ENCODE results near the gene NR5A2.

The NR5A2 gene

DNA sequence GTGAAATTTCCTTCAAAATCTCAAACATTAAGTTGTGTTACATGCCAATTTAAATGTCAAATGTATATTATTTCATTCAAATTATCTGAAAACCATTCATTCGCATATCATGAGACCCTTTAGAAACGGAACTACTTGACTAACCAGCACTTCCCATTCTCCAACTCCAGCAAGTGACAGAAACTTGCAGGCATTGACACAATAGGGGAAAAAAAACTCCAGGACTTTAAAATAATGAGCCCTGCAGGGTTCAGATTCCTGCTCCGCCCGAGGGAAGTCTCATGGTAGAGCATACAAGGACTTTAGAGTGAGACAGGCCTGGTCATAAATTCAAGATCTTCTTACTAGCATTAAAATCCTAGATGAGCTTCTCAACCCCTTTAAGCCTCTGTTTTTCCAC, 138.9 kb downstream of the NR5A2 start:
- Histone ChIP-seq H3K36me3 (no peaks in the 10 kb centered on the region), H3K27ac (no peak overlapping the region), H3K4me3 (no peak overlapping the region), H3K9me3 (no peaks in the 10 kb centered on the region), H3K4me1 (no peaks in the 10 kb centered on the region), H3K27me3 (no peaks in the 10 kb centered on the region)
- intact Hi-C loops (cut with DNase I; ENCODE audit: low total_unique reads) = no loop called here
- no peak for DNase-seq
- TF ChIP-seq, protein P1, sequence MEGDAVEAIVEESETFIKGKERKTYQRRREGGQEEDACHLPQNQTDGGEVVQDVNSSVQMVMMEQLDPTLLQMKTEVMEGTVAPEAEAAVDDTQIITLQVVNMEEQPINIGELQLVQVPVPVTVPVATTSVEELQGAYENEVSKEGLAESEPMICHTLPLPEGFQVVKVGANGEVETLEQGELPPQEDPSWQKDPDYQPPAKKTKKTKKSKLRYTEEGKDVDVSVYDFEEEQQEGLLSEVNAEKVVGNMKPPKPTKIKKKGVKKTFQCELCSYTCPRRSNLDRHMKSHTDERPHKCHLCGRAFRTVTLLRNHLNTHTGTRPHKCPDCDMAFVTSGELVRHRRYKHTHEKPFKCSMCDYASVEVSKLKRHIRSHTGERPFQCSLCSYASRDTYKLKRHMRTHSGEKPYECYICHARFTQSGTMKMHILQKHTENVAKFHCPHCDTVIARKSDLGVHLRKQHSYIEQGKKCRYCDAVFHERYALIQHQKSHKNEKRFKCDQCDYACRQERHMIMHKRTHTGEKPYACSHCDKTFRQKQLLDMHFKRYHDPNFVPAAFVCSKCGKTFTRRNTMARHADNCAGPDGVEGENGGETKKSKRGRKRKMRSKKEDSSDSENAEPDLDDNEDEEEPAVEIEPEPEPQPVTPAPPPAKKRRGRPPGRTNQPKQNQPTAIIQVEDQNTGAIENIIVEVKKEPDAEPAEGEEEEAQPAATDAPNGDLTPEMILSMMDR (IDR thresholded peaks at IDR 0.05) = no peak

DNA sequence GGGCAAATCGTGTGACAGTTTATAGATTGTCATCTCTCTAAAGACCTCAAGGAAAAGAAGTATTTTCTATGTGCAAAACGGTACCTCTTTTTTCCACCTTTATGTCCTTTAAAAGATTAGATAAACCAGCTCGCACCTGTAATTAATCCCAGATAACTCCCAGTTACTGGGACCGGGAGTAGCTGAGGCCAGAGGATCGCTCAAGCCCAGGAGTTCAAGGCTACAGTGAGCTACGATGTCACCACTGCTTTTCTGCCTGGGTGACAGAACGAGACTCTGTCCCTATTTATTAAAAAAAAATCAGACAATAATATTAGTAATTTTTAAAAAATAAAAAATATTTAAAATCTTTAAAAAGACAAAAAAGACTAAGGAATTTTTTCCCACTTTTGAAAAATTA, 141.4 kb downstream of the NR5A2 start:
- Histone ChIP-seq H3K27ac (no peak overlapping the region), H3K27me3 (no peaks in the 10 kb centered on the region), H3K9me3 (no peaks in the 10 kb centered on the region), H3K4me3 (no peak overlapping the region), H3K4me1 (no peaks in the 10 kb centered on the region), H3K36me3 (no peaks in the 10 kb centered on the region)
- TF ChIP-seq, protein P1 (IDR thresholded peaks at IDR 0.05) = no peak
- DNase-seq = no peak
- intact Hi-C loops (cut with DNase I; ENCODE audit: low total_unique reads) = no loop called here

GRCh38 chr1:200172311-200172710, 144.8 kb downstream of the NR5A2 start:
- Histone ChIP-seq H3K9me3 (no peaks in the 10 kb centered on the region), H3K27me3 (no peaks in the 10 kb centered on the region), H3K4me1 (no peaks in the 10 kb centered on the region), H3K4me3 (no peak overlapping the region), H3K27ac (no peak overlapping the region), H3K36me3 (no peaks in the 10 kb centered on the region)
- intact Hi-C loops (cut with DNase I; ENCODE audit: low total_unique reads) = no loop called here
- TF ChIP-seq, protein P1 (IDR thresholded peaks at IDR 0.05) = no peak
- no peak for DNase-seq

GRCh38 chr1:200173097-200173618, 145.6 kb downstream of the NR5A2 start:
- no peak for DNase-seq
- Histone ChIP-seq H3K36me3 (no peaks in the 10 kb centered on the region), H3K27ac (no peak overlapping the region), H3K27me3 (no peaks in the 10 kb centered on the region), H3K4me3 (no peak overlapping the region), H3K9me3 (no peaks in the 10 kb centered on the region), H3K4me1 (no peaks in the 10 kb centered on the region)
- intact Hi-C loops (cut with DNase I; ENCODE audit: low total_unique reads) = no loop called here
- TF ChIP-seq, protein P1 (IDR thresholded peaks at IDR 0.05) = no peak

- TF ChIP-seq, protein P1 (IDR thresholded peaks at IDR 0.05) = no peak
- H3K27me3 ChIP-seq = no peaks in the 10 kb centered on the region
- DNase-seq = no peak
- H3K36me3 ChIP-seq = no peaks in the 10 kb centered on the region
- no peaks in the 10 kb centered on the region for H3K4me1 ChIP-seq
- H3K9me3 ChIP-seq = no peaks in the 10 kb centered on the region
- H3K4me3 ChIP-seq = no peak overlapping the region
- intact Hi-C loops (cut with DNase I; ENCODE audit: low total_unique reads) = no loop called here
- H3K27ac ChIP-seq = no peak overlapping the region
These were observed 147.2 kb downstream of the NR5A2 start for GRCh38 chr1:200174525-200175295.

Measured in tibial artery (tissue), 4 donors.